Mesenchymal stem cell (in vitro differentiated cells and primary cell): ENCODE results near the gene TCAP.

Experiments
- DNase-seq: peaks from one replicate; pipeline ENCODE4 v3.0.0-alpha.2; 2013
- H2AFZ ChIP-seq: one replicate; pipeline ENCODE4 v1.6.1; 2013; ENCODE audit warnings: low read depth, mild to moderate bottlenecking, control low read depth, inconsistent platforms, low read length, moderate library complexity
- H2AK5ac ChIP-seq: 2 replicates; pipeline ENCODE4 v1.6.1; 2013; ENCODE audit warnings: low read length, moderate library complexity, mild to moderate bottlenecking, inconsistent platforms; ENCODE audit not compliant: severe bottlenecking
- H2BK120ac ChIP-seq: one replicate; pipeline ENCODE4 v1.6.1; 2013; ENCODE audit warnings: low read depth, mild to moderate bottlenecking, inconsistent platforms, low read length, moderate library complexity
- H2BK12ac ChIP-seq, 2 experiments: one replicate each; pipeline ENCODE4 v1.6.1; 2013; ENCODE audit warnings: inconsistent platforms in 2 of 2, low read length in 2 of 2, mild to moderate bottlenecking in 2 of 2, moderate library complexity in 2 of 2, control low read depth in 1 of 2
- H2BK15ac ChIP-seq: one replicate; pipeline ENCODE4 v1.6.1; 2013; ENCODE audit warnings: mild to moderate bottlenecking, low read depth, inconsistent platforms; ENCODE audit not compliant: poor library complexity, severe bottlenecking
- H2BK5ac ChIP-seq: 2 replicates; pipeline ENCODE4 v1.6.1; 2013; ENCODE audit warnings: low read depth, mild to moderate bottlenecking, low read length, control low read depth, inconsistent platforms; ENCODE audit not compliant: poor library complexity, severe bottlenecking
- H3K14ac ChIP-seq, 2 experiments: one replicate each; pipeline ENCODE4 v1.6.1; 2013; ENCODE audit warnings: inconsistent platforms in 2 of 2, low read length in 2 of 2, control low read depth in 1 of 2, mild to moderate bottlenecking in 1 of 2, moderate library complexity in 1 of 2
- H3K18ac ChIP-seq, 2 experiments: one replicate each; pipeline ENCODE4 v1.6.1; 2013; ENCODE audit warnings: inconsistent platforms in 2 of 2, low read length in 2 of 2, control low read depth in 1 of 2, low read depth in 1 of 2, mild to moderate bottlenecking in 1 of 2
- H3K23ac ChIP-seq, 2 experiments: one replicate each; pipeline ENCODE4 v1.6.1; 2013; ENCODE audit warnings: inconsistent platforms in 2 of 2, low read length in 2 of 2, mild to moderate bottlenecking in 2 of 2, moderate library complexity in 2 of 2, control low read depth in 1 of 2
- H3K27ac ChIP-seq: 2 replicates; pipeline ENCODE4 v1.5.1; 2013; ENCODE audit warnings: mild to moderate bottlenecking, moderate library complexity, low read length, control low read depth, inconsistent platforms; ENCODE audit not compliant: poor library complexity, severe bottlenecking
- H3K27me3 ChIP-seq, 2 experiments: 2 replicates each; pipeline versions ENCODE4 v1.6.1 to v1.7.0; 2013; ENCODE audit warnings: low read length in 2 of 2, mild to moderate bottlenecking in 2 of 2, moderate library complexity in 2 of 2, control low read depth in 1 of 2, inconsistent platforms in 1 of 2; ENCODE audit not compliant: control insufficient read depth in 1 of 2, insufficient read depth in 1 of 2
- H3K36me3 ChIP-seq, 2 experiments: 2 replicates each; pipeline versions ENCODE4 v1.6.1 to v1.7.0; 2013; ENCODE audit warnings: low read length in 2 of 2, control low read depth in 1 of 2, inconsistent platforms in 1 of 2, low read depth in 1 of 2, mild to moderate bottlenecking in 1 of 2; ENCODE audit not compliant: insufficient read depth in 2 of 2, control insufficient read depth in 1 of 2
- H3K4ac ChIP-seq, 2 experiments: one replicate each; pipeline ENCODE4 v1.6.1; 2013; ENCODE audit warnings: inconsistent platforms in 2 of 2, low read length in 2 of 2, mild to moderate bottlenecking in 2 of 2, moderate library complexity in 2 of 2, control low read depth in 1 of 2, low read depth in 1 of 2
- H3K4me1 ChIP-seq: 2 replicates; pipeline ENCODE4 v1.6.1; 2013; ENCODE audit warnings: low read depth, low read length, control low read depth; ENCODE audit not compliant: control insufficient read depth, insufficient read depth
- H3K4me2 ChIP-seq: 2 replicates; pipeline ENCODE4 v1.6.1; 2013; ENCODE audit warnings: low read length, mild to moderate bottlenecking, inconsistent platforms; ENCODE audit not compliant: poor library complexity, severe bottlenecking
- H3K4me3 ChIP-seq, 2 experiments: 2 replicates each; pipeline versions ENCODE4 v1.5.1 to v1.7.0; 2013; ENCODE audit warnings: low read length in 2 of 2, mild to moderate bottlenecking in 2 of 2, control low read depth in 1 of 2, low read depth in 1 of 2; ENCODE audit not compliant: insufficient read depth in 1 of 2
- H3K79me1 ChIP-seq: replicated peaks from 2 replicates; pipeline ENCODE4 v1.6.1; 2013; ENCODE audit warnings: mild to moderate bottlenecking, control low read depth, low read length, inconsistent platforms; ENCODE audit not compliant: poor library complexity, severe bottlenecking
- H3K9ac ChIP-seq: 2 replicates; pipeline ENCODE4 v1.7.0; 2013; ENCODE audit warnings: mild to moderate bottlenecking, low read length, moderate library complexity
- H3K9me3 ChIP-seq: 2 replicates; pipeline ENCODE4 v1.7.0; 2013; ENCODE audit warnings: mild to moderate bottlenecking, low read length; ENCODE audit not compliant: control insufficient read depth
- H4K8ac ChIP-seq: one replicate; pipeline ENCODE4 v1.6.1; 2013; ENCODE audit warnings: inconsistent platforms, mild to moderate bottlenecking, low read length, moderate library complexity
- H4K91ac ChIP-seq: one replicate; pipeline ENCODE4 v1.6.1; 2013; ENCODE audit warnings: mild to moderate bottlenecking, low read length, inconsistent platforms
- WGBS: methylation state at CpG from one replicate; pipeline ENCODE4 v1.1.7; 2013; ENCODE audit warnings: mixed read lengths; 5-methylcytosine and 5-hydroxymethylcytosine counted together

TCAP gene

DNA sequence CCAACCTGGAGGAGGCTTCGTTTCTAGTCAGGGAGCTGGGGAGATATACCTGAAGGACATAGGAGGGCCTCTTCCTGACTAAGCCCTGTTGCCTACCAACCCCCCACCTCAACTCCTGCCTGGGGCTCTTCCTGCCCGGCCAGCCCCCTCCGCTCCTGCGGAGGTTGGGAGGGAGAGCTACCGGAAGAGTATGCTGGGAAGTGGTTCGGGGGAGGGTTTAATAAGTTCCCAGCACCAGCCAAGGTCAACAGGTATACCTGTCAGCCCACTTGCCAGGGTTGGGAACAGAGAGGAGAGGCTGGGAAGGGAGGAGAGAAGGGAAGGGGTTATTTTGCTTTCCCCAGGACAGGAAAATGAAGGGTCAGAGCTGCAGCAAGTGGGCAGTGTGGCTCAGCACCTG is 33.7 kb upstream of the TCAP start:
- H3K27ac ChIP-seq: no peak overlapping the region
- no peak overlapping the region for H3K14ac ChIP-seq
- H2BK12ac ChIP-seq: no peak overlapping the region
- H3K79me1 ChIP-seq: no peaks in the 10 kb centered on the region
- no peaks in the 10 kb centered on the region for H3K36me3 ChIP-seq
- H2BK5ac ChIP-seq: no peak overlapping the region
- H3K4me2 ChIP-seq: no peak overlapping the region
- no peak overlapping the region for H3K23ac ChIP-seq
- H2BK120ac ChIP-seq: no peak overlapping the region
- no peak overlapping the region for H3K18ac ChIP-seq
- H3K27me3 ChIP-seq: peaks cover 55 to 60% of the 10 kb centered on the region in 2 experiments
- no peak overlapping the region for H4K8ac ChIP-seq
- no peak overlapping the region for H3K4me3 ChIP-seq
- no peak overlapping the region for H2AK5ac ChIP-seq
- H2AFZ ChIP-seq: no peak overlapping the region
- no peak overlapping the region for H3K4ac ChIP-seq
- DNase-seq: no peak
- peaks cover 21% of the 10 kb centered on the region for H3K4me1 ChIP-seq
- no peaks in the 10 kb centered on the region for H3K9me3 ChIP-seq
- H3K9ac ChIP-seq: no peak overlapping the region
- H4K91ac ChIP-seq: no peak overlapping the region
- no peak overlapping the region for H2BK15ac ChIP-seq
- 13% methylated on average over 4 of the region's 6 CpGs for WGBS

DNA sequence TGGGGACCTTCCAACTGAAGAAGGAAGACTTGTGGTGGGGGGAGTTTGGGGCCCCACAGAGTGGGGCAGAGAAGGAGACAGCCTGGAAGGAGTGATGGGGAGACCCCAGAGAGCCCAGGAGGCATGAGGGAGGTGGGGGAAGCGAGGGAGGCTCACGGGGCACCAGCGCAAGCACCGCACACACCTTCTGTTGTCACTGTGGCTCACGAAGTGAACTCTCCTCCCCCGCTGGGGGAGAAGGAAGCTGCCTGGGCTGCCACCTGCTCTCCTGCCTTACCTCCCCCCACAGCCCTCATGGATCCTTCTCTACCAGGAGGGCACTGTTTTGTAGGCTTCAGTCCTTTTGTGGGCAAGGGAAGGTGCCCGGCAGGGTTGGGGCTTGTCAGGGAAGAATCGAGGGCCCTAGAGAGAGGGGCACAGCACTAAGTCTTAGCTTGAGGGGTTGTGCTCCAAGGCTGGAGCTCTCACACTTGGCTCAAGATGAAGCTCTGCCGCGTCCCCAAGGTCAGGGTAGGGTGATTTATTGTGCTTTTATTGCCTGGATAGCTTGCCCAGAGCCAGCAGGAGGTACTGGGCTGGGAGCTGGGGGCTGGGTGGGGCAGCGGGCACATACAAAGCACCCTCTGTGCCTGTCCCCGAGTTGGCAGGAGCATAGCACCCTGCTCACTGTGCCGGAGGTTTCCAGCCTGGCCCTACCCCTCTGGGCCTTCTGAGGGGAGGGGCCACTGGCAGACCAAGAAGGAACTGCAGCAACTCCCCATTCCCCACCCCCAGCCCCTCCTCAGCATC is 32.8 kb upstream of the TCAP start:
- no peaks in the 10 kb centered on the region for H3K36me3 ChIP-seq
- no peak for DNase-seq
- WGBS: 67% methylated on average over 13 of the region's 13 CpGs
- peaks cover under 1% of the 10 kb centered on the region for H3K79me1 ChIP-seq
- peaks cover 14% of the 10 kb centered on the region for H3K4me1 ChIP-seq
- no peak overlapping the region for H2BK120ac ChIP-seq
- H3K9me3 ChIP-seq: no peaks in the 10 kb centered on the region
- H2BK12ac ChIP-seq: no peak overlapping the region
- H3K18ac ChIP-seq: no peak overlapping the region
- H2AK5ac ChIP-seq: no peak overlapping the region
- no peak overlapping the region for H3K27ac ChIP-seq
- H3K27me3 ChIP-seq: peaks cover 49 to 50% of the 10 kb centered on the region in 2 experiments
- H2BK5ac ChIP-seq: no peak overlapping the region
- no peak overlapping the region for H3K4me3 ChIP-seq
- H3K4me2 ChIP-seq: no peak overlapping the region
- H2AFZ ChIP-seq: no peak overlapping the region
- no peak overlapping the region for H4K8ac ChIP-seq
- no peak overlapping the region for H3K23ac ChIP-seq
- H3K14ac ChIP-seq: no peak overlapping the region
- no peak overlapping the region for H4K91ac ChIP-seq
- no peak overlapping the region for H3K4ac ChIP-seq
- H2BK15ac ChIP-seq: no peak overlapping the region
- H3K9ac ChIP-seq: no peak overlapping the region

DNA sequence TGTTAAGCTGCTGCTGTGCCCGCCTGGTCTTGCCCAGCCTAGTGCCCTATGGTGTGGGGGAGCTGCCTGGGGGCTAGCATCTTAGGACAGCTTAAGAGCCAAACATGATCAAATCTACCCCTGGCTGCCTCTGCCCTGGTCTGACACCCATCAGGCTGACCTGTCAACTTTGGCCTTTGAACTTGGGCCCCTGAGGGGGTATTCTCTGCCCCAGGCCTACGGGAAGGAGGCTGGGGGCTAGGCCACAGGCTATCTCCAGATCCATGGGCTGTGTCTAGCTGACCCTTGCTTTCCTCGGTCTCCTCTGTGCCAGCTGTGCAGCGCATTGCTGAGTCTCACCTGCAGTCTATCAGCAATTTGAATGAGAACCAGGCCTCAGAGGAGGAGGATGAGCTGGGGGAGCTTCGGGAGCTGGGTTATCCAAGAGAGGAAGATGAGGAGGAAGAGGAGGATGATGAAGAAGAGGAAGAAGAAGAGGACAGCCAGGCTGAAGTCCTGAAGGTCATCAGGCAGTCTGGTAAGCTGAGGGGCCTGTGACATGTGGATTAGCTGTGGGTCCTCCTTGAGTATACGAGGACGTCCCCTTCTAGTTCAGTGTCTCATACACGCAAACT is 31.5 kb upstream of the TCAP start:
- Histone ChIP-seq H3K27me3 (peaks cover 36 to 38% of the 10 kb centered on the region in 2 experiments), H3K4ac (no peak overlapping the region), H2AFZ (no peak overlapping the region), H3K79me1 (peaks cover 11% of the 10 kb centered on the region), H2BK15ac (no peak overlapping the region), H2BK120ac (no peak overlapping the region), H3K27ac (no peak overlapping the region), H3K4me2 (no peak overlapping the region), H3K4me3 (no peak overlapping the region), H2BK5ac (no peak overlapping the region), H3K14ac (no peak overlapping the region), H3K4me1 (peaks cover 17% of the 10 kb centered on the region), H3K9me3 (no peaks in the 10 kb centered on the region), H2BK12ac (no peak overlapping the region), H4K8ac (no peak overlapping the region), H2AK5ac (no peak overlapping the region), H3K9ac (no peak overlapping the region), H4K91ac (no peak overlapping the region), H3K36me3 (no peaks in the 10 kb centered on the region), H3K18ac (no peak overlapping the region), H3K23ac (no peak overlapping the region)
- no peak for DNase-seq
- WGBS: 68% methylated on average over 8 of the region's 8 CpGs

DNA sequence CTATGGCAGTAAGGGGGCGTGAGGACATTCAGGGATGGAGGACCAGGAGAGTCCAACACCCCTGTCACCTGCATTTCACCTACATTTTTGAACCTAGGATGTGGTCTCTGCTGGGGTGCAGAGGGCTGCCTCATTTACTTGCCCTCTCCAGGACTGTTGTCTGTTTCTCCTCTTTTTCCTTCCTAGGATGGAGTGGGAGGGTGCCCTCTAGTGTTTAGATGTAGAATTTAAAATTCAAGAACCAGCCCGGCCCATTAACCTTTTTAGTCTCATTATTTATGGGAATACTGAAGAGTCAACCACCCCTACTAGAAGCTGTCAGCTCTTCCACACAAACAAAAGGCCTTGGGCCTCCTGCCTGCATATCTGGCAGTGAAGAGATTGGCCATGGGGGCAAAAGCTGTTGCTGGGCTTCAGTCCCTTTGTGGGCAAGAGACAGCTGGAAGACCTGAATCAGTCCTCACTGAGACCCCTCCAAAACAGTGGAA is 30.7 kb upstream of the TCAP start:
- Histone ChIP-seq H2AFZ (no peak overlapping the region), H3K14ac (no peak overlapping the region)
- peak; percentile 56 for DNase-seq

More for the DNA sequence above, 30.7 kb upstream of the TCAP start:
- Histone ChIP-seq H3K9ac (no peak overlapping the region), H2BK120ac (no peak overlapping the region), H3K4me2 (no peak overlapping the region), H2BK12ac (no peak overlapping the region), H3K23ac (no peak overlapping the region), H3K79me1 (peaks cover 12% of the 10 kb centered on the region), H2BK15ac (no peak overlapping the region), H3K4me3 (no peak overlapping the region), H4K8ac (no peak overlapping the region), H3K27me3 (peaks cover 28 to 30% of the 10 kb centered on the region in 2 experiments), H3K4me1 (peaks cover 19% of the 10 kb centered on the region), H3K27ac (no peak overlapping the region), H3K4ac (no peak overlapping the region), H4K91ac (no peak overlapping the region), H3K9me3 (no peaks in the 10 kb centered on the region), H3K36me3 (no peaks in the 10 kb centered on the region), H2AK5ac (no peak overlapping the region), H2BK5ac (no peak overlapping the region), H3K18ac (no peak overlapping the region)
- 100% methylated on average over 1 of the region's 2 CpGs for WGBS
